Smooth muscle cell of trachea (primary cell): ENCODE results near the gene ATP8B4. TPM values are rescaled to one million over a fixed set of nuclear protein-coding genes. Genes with fewer than 3 reads are reported as not detected.

ENCODE experiments used
- total RNA-seq: library from RNA; depleted of rRNA; stranded (reverse); fragments of >200 nt; gene quantifications from 2 replicates; pipeline ENCODE4 v1.2.1, GENCODE V29; 2014

ATP8B4 gene, protein sequence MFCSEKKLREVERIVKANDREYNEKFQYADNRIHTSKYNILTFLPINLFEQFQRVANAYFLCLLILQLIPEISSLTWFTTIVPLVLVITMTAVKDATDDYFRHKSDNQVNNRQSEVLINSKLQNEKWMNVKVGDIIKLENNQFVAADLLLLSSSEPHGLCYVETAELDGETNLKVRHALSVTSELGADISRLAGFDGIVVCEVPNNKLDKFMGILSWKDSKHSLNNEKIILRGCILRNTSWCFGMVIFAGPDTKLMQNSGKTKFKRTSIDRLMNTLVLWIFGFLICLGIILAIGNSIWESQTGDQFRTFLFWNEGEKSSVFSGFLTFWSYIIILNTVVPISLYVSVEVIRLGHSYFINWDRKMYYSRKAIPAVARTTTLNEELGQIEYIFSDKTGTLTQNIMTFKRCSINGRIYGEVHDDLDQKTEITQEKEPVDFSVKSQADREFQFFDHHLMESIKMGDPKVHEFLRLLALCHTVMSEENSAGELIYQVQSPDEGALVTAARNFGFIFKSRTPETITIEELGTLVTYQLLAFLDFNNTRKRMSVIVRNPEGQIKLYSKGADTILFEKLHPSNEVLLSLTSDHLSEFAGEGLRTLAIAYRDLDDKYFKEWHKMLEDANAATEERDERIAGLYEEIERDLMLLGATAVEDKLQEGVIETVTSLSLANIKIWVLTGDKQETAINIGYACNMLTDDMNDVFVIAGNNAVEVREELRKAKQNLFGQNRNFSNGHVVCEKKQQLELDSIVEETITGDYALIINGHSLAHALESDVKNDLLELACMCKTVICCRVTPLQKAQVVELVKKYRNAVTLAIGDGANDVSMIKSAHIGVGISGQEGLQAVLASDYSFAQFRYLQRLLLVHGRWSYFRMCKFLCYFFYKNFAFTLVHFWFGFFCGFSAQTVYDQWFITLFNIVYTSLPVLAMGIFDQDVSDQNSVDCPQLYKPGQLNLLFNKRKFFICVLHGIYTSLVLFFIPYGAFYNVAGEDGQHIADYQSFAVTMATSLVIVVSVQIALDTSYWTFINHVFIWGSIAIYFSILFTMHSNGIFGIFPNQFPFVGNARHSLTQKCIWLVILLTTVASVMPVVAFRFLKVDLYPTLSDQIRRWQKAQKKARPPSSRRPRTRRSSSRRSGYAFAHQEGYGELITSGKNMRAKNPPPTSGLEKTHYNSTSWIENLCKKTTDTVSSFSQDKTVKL
- 3.2 and 7.4 TPM in 2 replicates for total RNA-seq

DNA sequence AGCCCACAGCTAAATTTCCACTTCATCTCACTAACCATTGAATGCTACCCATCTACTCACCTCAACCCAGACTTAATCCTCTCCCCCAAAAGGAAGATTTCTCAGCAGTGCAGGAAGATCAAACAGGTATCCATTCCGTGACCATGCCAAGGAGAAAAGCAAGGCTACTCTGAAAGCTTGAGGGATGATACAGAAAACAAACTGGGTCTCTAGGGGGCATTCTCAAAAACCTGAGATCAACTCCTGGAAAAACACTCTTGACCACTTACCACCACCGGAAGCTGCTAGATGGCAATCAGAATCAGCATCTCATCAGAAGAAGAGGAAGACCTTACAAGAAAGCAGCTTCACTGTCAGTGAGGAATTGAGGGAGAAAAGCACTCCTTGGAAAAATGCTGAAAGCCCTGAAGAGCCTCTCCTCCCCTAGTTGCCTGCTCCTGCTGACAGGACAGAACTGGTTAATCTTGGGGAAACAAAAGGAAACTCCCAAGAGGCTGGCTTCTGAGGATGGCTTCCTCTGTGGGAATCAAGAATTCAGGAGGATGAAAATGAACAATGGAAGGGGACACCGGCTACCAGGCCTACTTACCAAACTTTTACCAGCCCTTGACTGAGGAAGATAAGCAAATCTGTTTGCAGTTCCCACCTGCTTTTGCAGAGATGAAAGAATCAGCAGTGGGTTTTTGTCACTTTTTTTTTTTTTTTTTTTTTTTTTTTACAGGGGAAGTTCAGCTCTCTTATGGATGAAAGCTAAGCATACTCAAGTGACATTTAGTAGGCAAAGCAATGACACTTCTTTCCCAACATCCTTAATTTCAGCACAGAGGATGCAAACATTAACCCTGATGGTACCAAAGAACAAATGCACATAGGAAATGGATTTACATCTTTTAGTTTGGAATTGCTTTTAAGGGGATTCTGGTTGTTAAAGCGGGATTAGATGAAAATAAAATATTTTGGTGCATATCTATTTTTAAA, at the start of gene ATP8B4:
TSS of gene ATP8B4 (minus strand) at position 171 of the 978 bp plus-strand sequence. CDS start 12,267 bp downstream, outside the sequence.

Other genes with a start within 250 kb of the ATP8B4 start
- gene SLC27A2, start 63.0 kb upstream of the ATP8B4 start, total RNA-seq = 0.15 TPM in 1 of 2 replicates, not detected in the other
- not detected in 2 replicates for gene HDC, start 146.5 kb upstream of the ATP8B4 start, total RNA-seq
- 33.0 and 36.9 TPM in 2 replicates for gene GABPB1, start 236.0 kb upstream of the ATP8B4 start, total RNA-seq